Vagina (tissue), 2 donors: Measurements from ENCODE around the gene AVPR2. TPM values are rescaled to one million over a fixed set of nuclear protein-coding genes. Genes with fewer than 3 reads are reported as not detected.

Experiments
- DNase-seq, 2 donors: peaks; one replicate each; pipeline ENCODE4 v3.0.0-alpha.2; 2017; ENCODE audit errors: extremely low spot score in 2 of 2
- H3K27ac ChIP-seq: fragments of 200-600 bp; sonication (generic); one replicate; pipeline ENCODE4 v1.5.1; 2019
- H3K27me3 ChIP-seq: fragments of 200-600 bp; sonication (generic); one replicate; pipeline ENCODE4 v1.5.1; 2019
- H3K36me3 ChIP-seq, 2 donors: fragments of 200-600 bp; sonication (generic); one replicate each; pipeline ENCODE4 v1.5.1; 2017 to 2019
- H3K4me1 ChIP-seq: fragments of 200-600 bp; sonication (generic); one replicate; pipeline ENCODE4 v1.5.1; 2019
- H3K4me3 ChIP-seq, 2 donors: fragments of 200-600 bp; sonication (generic); 1 replicate in 1 of 2; 2 replicates in 1 of 2; pipeline ENCODE4 v1.5.1; 2016 to 2019
- H3K9me3 ChIP-seq: fragments of 200-600 bp; sonication (generic); one replicate; pipeline ENCODE4 v1.5.1; 2019
- CTCF ChIP-seq, 3 experiments: fragments of 450-650 bp in 2 of 3; fragments of 200-600 bp in 1 of 3; sonication (generic) in 1 of 3; IDR thresholded peaks; one replicate each; pipeline ENCODE4 v1.5.1; 2017 to 2019; ENCODE audit warnings: antibody characterized with exemption in 3 of 3, mild to moderate bottlenecking in 2 of 3, moderate library complexity in 2 of 3
- POLR2A ChIP-seq, 2 donors: fragments of 450-650 bp; IDR thresholded peaks; one replicate each; pipeline ENCODE4 v1.6.1; 2017; ENCODE audit warnings: antibody characterized with exemption in 2 of 2, mild to moderate bottlenecking in 2 of 2, moderate library complexity in 2 of 2
- POLR2AphosphoS5 ChIP-seq, 2 donors: sonication (generic); formaldehyde crosslinking; IDR thresholded peaks; one replicate each; pipeline ENCODE4 v1.9.0; 2017; ENCODE audit warnings: antibody characterized with exemption in 2 of 2, mild to moderate bottlenecking in 2 of 2, low read depth in 1 of 2; ENCODE audit not compliant: insufficient read depth in 1 of 2
- intact Hi-C: fragments of 100-400 bp; cut with DNase I; formaldehyde crosslinking; loops from one replicate; pipeline ENCODE4 v1.15.1; 2023
- total RNA-seq: library from RNA; depleted of rRNA; stranded (reverse); fragments of >200 nt; gene quantifications from one replicate; pipeline ENCODE4 v1.2.3, GENCODE V29; 2016

Gene AVPR2
- total RNA-seq, 1 donor from 2014 or later, result 4.9 TPM

- H3K9me3 ChIP-seq, result no peaks in the 10 kb centered on the region
- DNase-seq, result no peak
- H3K36me3 ChIP-seq, result no peaks in the 10 kb centered on the region
- no peak overlapping the region for H3K4me3 ChIP-seq
- H3K27me3 ChIP-seq, result peaks cover 6% of the 10 kb centered on the region
- intact Hi-C loops, result no loop called here
- H3K27ac ChIP-seq, result no peak overlapping the region
- TF ChIP-seq POLR2AphosphoS5 (IDR thresholded peaks at IDR 0.05; ENCODE audit: insufficient read depth in 1 of 2, low read depth in 1 of 2), result no peak
- no peak for TF ChIP-seq CTCF (IDR thresholded peaks at IDR 0.05)
- TF ChIP-seq POLR2A (IDR thresholded peaks at IDR 0.05), result no peak
- peaks cover 4% of the 10 kb centered on the region for H3K4me1 ChIP-seq
Observed at GRCh38 chrX:153884136-153884535, 20.3 kb upstream of the AVPR2 start.

- peak overlapping the region in 1 of 2 donors; percentile 21 for H3K4me3 ChIP-seq
- no peak for TF ChIP-seq POLR2A (IDR thresholded peaks at IDR 0.05)
- H3K9me3 ChIP-seq, result no peaks in the 10 kb centered on the region
- no peaks in the 10 kb centered on the region for H3K36me3 ChIP-seq
- intact Hi-C loops, result no loop called here
- no peak for DNase-seq
- no peak overlapping the region for H3K27ac ChIP-seq
- peaks cover 6% of the 10 kb centered on the region for H3K27me3 ChIP-seq
- H3K4me1 ChIP-seq, result peaks cover 4% of the 10 kb centered on the region
Observed at GRCh38 chrX:153884590-153884989, 19.9 kb upstream of the AVPR2 start.

- no peak for TF ChIP-seq CTCF (IDR thresholded peaks at IDR 0.05)
- Histone ChIP-seq H3K27ac (no peak overlapping the region), H3K36me3 (no peaks in the 10 kb centered on the region), H3K4me3 (peak overlapping the region; percentile 19 to 21), H3K27me3 (peaks cover 6% of the 10 kb centered on the region), H3K9me3 (no peaks in the 10 kb centered on the region), H3K4me1 (peaks cover 4% of the 10 kb centered on the region)
- intact Hi-C loops, result no loop called here
- no peak for DNase-seq
Observed at GRCh38 chrX:153885208-153885787, 19.2 kb upstream of the AVPR2 start.

- H3K4me1 ChIP-seq, result peaks cover 4% of the 10 kb centered on the region
- no peak for DNase-seq
- no peaks in the 10 kb centered on the region for H3K9me3 ChIP-seq
- H3K27ac ChIP-seq, result no peak within 1 kb of the TSS
- H3K27me3 ChIP-seq, result peaks cover 10% of the 10 kb centered on the region
- no peak for TF ChIP-seq CTCF (IDR thresholded peaks at IDR 0.05)
- TF ChIP-seq POLR2A (IDR thresholded peaks at IDR 0.05), result no peak
- no peak for TF ChIP-seq POLR2AphosphoS5 (IDR thresholded peaks at IDR 0.05; ENCODE audit: insufficient read depth in 1 of 2, low read depth in 1 of 2)
- H3K36me3 ChIP-seq, result no peaks in the 10 kb centered on the region
- intact Hi-C loops, result no loop called here
- peak within 1 kb of the TSS; percentile 21 to 30 for H3K4me3 ChIP-seq
Observed at GRCh38 chrX:153885968-153886903, 18.2 kb upstream of the AVPR2 start, which contains the start of gene L1CAM. TSS of gene L1CAM (minus strand) at chrX:153886173. CDS start at chrX:153875836, 10,337 bp downstream.

- intact Hi-C loops, result no loop called here
- no peak for TF ChIP-seq CTCF (IDR thresholded peaks at IDR 0.05)
- TF ChIP-seq POLR2A (IDR thresholded peaks at IDR 0.05), result no peak
- TF ChIP-seq POLR2AphosphoS5 (IDR thresholded peaks at IDR 0.05; ENCODE audit: insufficient read depth in 1 of 2, low read depth in 1 of 2), result no peak
- DNase-seq, result no peak
- Histone ChIP-seq H3K36me3 (no peaks in the 10 kb centered on the region), H3K27me3 (peaks cover 10% of the 10 kb centered on the region), H3K9me3 (no peaks in the 10 kb centered on the region), H3K4me1 (peaks cover 4% of the 10 kb centered on the region), H3K27ac (no peak overlapping the region), H3K4me3 (no peak overlapping the region)
Observed at GRCh38 chrX:153886915-153887314, 17.6 kb upstream of the AVPR2 start.
